H1 (cell line): ENCODE measurements around the gene MAGI2. TPM values are rescaled to one million over a fixed set of nuclear protein-coding genes. Genes with fewer than 3 reads are reported as not detected.

Source experiments
- CHD7 ChIP-seq: fragments of 300-600 bp; sonication (generic); IDR thresholded peaks from 2 replicates; pipeline ENCODE4 v1.7.1; 2012; ENCODE audit warnings: low read length, moderate library complexity, mild to moderate bottlenecking, inconsistent platforms; ENCODE audit not compliant: insufficient replicate concordance
- polyA plus RNA-seq, 7 experiments: library from polyadenylated mRNA; depleted of rRNA in 3 of 7; stranded (reverse) in 5 of 7; unstranded in 2 of 7; fragments of >200 nt in 5 of 7; fragments of 200-250 nt in 2 of 7; gene quantifications; 1 replicate in 5 of 7; 2 replicates in 1 of 7; 4 replicates in 1 of 7; pipeline versions ENCODE4 v1.2.1 to v1.2.3, GENCODE V29; 2011 to 2013; ENCODE audit warnings: missing spikeins in 2 of 7, mixed read lengths in 2 of 7
- total RNA-seq: library from RNA; stranded (reverse); fragmentation: NEBNext Ultra II Directional; extraction: Animal tissue kit (Norgen Biotek cat#: 25700); gene quantifications from 2 replicates; pipeline ENCODE4 v1.2.1, GENCODE V29; 2021

MAGI2 gene
- total and polyA plus RNA-seq, 2 of the 8 experiments (the other 6 are each of a cell fraction or from before 2014, with no cell fraction given), result 6.0 to 27.3 TPM

- no peak for TF ChIP-seq CHD7
Observed at GRCh38 chr7:79320741-79321473, 132.6 kb downstream of the MAGI2 start (continued).
